Amniotic epithelial cell (primary cell): ENCODE data around the gene GRM7.
"Not testable (repeated sequence)": the region's sequence is repeated elsewhere in the genome, so short reads cannot be mapped to it uniquely, and the experiment has no call there.

Source experiments
- DNase-seq: peaks from one replicate; pipeline ENCODE4 v3.0.0-alpha.2; 2010; ENCODE audit warnings: low read depth

The GRM7 gene

DNA sequence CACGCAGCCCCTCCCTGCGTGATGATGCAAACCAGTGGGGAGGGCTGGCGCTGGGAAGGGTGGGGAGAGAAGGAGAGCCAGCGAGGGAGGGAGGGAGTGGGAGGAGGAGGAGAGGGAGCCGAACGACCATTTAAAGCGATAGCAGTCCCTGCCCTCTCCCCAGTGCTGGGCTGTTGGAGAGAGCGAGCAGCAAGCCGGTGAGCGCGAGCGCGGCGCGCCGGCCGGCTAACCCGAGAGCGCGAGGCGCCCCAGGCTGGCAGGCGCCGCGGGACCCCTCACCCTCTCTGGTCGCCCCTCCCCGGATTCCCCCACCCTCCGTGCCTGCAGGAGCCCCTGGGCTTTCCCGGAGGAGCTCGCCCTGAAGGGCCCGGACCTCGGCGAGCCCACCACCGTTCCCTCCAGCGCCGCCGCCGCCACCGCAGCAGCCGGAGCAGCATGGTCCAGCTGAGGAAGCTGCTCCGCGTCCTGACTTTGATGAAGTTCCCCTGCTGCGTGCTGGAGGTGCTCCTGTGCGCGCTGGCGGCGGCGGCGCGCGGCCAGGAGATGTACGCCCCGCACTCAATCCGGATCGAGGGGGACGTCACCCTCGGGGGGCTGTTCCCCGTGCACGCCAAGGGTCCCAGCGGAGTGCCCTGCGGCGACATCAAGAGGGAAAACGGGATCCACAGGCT is at the start of gene GRM7:
TSS of gene GRM7 (plus strand) at position 162 of the 671 bp plus-strand sequence.
- no peak for DNase-seq

DNA sequence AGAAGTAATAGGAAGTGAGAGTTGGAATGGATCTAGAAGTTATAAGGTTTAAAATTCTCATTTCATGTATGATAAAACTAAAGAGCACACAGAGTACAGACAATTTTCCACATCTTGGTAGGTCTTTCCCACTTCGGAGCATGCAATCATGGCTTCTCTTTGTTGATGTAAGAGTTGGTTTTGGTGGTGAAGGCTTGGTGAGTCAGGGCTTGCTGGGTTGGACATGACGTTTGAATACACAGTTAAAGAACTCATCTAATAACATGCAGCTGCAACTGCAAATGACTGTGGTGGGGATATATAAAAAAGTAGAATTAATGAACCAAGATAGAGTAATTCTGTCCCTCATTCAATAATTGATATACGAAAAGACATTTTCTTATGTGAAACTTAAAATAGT is 39.5 kb upstream of the GRM7 start:
- DNase-seq: no peak

DNA sequence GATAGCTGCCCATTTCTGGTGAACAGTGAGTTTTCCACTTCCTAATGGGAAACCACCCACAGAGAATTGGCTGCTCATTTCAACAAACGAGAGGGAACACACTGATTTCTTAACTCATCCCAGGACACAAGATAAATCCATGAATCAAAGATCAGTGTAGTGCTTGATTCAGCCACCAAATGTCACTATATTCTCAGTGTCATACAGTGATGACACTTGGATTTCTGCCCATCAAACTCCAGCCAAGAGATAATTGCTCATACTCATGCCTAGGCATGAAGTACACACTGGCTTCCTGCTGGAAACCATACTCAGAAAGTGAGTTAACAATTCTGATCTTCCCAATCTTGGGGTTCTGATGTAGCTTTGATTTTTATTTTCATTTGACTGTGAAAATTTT is 35.4 kb upstream of the GRM7 start:
- DNase-seq: no peak

- no peak for DNase-seq
These were observed 33.5 kb upstream of the GRM7 start for GRCh38 chr3:6827453-6827852.

DNA sequence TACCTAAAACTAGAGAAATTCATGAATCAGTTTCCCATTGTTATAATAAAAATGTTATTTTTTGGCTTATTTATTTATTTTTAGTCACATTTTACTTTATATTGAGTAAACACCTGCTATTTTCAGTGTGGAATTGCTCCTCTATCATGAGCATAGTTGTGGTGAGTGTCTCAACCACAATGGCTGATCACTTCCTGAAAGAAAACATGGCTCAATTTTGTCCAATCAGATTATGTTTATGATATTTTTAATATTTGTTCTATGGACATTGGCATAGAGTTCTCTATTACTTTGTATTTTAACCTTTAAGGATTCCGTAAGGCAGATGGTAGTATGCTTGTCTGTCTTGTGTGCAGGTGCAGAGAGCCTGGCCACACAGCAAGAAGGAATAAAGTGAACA is 16.2 kb upstream of the GRM7 start:
- DNase-seq: no peak

DNA sequence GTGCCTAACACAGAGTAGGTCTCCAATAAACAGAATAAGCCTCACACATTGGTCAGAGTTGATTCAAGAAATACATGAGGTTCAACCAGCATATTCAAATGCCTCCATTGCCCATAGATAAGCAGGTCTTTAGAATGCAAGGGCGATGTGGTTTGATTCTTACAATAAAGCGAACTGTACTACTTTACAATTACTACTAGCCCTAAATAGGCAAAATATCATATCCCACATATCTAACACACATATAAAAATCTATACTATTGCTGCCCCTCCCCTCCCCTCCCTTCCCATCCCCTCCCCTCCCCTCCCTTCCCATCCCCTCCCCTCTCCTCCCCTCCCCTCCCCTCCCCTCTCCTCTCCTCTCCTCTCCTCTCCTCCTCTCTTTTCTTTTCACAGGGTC is 6.7 kb upstream of the GRM7 start:
- DNase-seq: no peak

DNA sequence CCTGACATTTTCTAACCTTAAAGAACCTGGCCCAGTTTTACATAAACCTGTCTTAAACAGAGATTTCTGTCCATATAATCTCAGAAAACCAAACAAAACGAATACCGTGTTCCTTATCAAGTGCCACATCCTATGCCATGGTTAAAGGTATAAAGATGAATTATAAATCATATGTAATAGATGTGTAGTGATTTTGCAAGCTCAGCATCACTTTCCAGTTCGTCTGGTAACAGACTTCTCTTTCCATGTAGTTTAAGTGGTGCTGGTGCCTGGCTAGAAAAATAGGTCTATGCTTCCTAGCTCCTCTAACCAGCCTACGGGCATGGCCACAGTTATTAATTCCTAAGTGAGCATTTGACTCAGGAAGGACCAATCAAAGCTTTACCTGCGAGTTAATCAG is 3.4 kb upstream of the GRM7 start:
- no peak for DNase-seq

DNA sequence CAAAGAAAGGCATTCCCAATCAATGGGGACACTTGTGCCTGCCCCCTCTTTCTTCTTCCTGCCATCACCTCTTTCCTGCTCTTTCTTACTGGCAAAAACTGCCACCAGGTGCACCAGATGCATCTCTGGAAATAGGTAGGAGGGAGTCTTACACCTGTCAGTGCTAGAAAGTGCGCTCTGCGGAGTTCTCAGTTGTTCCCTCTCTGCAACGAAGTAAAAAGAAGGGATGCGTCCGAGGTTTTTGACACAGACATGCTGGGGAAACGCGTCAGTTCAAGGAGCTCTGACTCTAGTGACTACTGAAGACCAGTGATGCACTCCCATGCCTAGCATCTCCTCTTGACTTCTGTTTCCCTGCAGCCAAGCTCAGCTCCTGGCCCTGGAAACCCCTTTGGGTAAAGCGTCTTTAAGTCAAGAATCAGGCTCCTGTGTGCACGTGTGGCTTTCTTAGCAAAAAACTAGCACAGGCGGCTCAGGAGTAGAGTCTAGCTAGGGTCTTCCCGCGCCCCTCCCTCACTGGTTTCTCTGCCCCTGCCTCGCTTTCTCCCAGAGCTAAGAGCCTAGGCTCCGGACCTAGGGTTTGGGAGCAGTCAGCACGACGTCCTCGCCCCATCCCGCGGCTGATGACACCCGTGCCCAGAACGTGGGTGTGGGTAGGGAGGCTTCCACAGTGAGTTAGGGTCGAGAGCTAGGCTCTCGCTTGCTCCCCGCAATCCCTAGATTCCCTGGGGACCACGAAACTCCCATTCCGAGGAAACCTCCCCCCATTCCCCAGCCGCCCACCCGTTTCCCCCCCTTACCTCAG is 564 bp upstream of the GRM7 start:
- DNase-seq: no peak

- no peak for DNase-seq
These were observed 698 bp downstream of the GRM7 start for GRCh38 chr3:6861625-6862000.

- DNase-seq: no peak
These were observed 1.3 kb downstream of the GRM7 start for GRCh38 chr3:6862041-6862879.

DNA sequence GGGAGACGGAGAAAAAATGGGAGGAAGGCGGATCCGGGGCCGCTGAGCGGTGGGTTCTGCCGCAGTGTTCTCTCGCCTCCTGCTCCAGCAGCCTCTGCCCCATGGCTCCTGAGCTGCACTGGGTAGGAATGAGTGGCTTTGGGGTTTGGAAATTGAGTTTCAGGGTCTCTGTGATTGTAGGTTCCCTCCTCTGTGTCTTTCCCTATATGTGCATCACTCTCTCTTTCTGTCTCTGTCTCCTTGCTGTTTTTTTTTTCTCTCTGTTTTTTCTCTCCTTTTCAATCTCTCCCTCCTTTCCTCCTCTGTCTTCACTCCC is 1.9 kb downstream of the GRM7 start:
- no peak for DNase-seq

GRCh38 chr3:6867269-6867668 is 6.4 kb downstream of the GRM7 start:
- no peak for DNase-seq

DNA sequence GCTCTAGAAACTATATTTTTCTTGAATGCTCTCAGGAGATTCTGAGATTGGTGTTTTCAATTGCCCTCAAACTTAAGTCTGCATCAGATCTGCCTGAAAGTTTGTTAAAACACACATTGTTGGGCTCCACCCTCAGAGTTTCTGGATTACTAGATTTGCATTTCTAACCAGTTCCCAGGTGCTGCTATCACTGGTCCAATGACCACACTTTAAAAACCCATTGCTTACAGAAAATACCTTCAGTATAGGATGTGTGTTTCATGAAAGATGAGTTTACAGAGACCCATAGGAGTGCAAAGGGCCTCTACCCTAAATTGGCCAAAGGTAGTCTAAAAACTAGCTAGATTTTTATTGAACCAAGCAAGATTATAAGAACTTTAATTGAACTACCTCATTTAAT is 17.8 kb downstream of the GRM7 start:
- DNase-seq: no peak

- no peak for DNase-seq
These were observed 51.3 kb downstream of the GRM7 start for GRCh38 chr3:6912240-6912639.

DNA sequence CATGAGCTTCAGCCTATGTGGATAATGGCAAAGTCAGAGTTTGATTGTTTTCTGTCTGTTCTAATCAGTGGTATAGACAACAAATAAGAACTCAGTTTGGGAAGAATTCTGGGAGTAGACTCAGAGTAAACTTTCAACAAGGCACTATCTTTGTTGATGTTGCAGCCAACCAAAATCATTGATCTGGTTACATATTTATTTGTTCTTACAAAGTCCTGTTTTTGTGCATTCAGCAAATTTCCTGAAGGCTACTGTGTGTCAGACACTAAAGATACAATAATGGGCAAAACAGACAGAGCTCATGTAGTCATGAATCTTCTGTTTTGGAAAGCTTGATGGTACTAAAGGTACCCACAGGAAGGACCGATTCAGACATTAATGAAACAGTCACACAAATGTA is 55.0 kb downstream of the GRM7 start:
- DNase-seq: no peak

DNA sequence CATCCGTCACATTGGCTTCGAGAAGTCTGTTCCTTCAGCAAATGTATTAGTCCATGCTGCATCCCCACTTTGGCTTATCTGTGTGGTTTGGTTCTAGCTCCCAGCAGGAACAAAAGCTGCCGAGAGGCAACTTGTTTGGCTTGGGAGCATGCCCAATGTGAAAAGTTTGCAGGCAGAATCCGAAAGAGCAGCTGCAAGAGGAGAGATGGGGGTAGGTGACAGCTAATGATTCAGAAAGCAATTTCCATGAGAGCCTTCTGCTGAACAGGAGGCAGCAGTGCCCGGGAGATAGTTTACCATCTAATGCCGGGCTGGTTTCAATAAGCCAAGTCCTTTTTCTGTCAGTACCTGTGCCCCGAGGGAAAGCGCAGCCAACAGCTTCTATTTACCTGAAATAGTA is 60.2 kb downstream of the GRM7 start:
- no peak for DNase-seq

- no peak for DNase-seq
These were observed 61.0 kb downstream of the GRM7 start for GRCh38 chr3:6921876-6922275.

GRCh38 chr3:6928064-6928463 is 67.1 kb downstream of the GRM7 start:
- no peak for DNase-seq

- DNase-seq: no peak
These were observed 69.0 kb downstream of the GRM7 start for GRCh38 chr3:6929918-6930317.

- not testable (repeated sequence) for DNase-seq
These were observed 74.5 kb downstream of the GRM7 start for GRCh38 chr3:6935418-6935817.

DNA sequence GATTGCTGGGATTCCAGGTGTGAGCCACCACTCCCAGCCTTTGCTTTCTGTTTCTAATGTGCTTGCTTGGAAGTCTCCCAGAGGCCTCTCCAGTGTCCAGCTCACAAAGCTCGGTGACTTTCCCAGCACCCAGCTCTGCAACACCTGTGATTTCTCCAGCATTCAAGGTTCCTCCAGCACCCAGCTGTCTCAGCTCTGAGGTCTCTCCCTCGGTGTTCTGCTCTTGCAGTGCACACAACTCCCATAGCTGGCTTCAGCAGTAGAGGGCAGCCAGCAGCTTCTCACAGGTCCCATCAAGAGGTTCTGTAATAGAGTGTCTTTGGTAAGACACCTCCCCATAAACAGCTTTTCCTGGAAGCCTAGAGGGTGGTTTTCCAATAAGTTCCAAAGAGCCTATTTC is 75.1 kb downstream of the GRM7 start:
- no peak for DNase-seq

DNA sequence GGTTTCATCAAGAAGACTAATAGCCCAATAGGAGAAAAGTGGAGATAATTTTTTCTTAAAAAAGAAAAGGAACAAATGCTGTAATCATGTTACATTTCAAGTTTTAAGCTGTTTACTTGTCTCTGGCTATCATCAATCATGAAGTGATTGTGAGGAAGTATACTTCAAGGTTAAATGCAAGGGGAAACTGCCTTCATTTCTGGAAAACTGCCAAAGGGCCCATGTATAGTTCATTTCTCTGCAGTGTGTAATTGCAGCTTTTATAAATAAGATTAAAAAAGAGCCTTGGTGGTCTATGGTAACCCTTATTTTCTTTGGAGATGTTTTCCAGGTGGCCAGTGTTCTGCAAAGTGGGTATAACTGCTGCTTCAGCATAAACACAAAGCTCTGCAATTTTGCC is 101.9 kb downstream of the GRM7 start:
- DNase-seq: no peak

GRCh38 chr3:6965881-6966280 is 105.0 kb downstream of the GRM7 start:
- no peak for DNase-seq
